HEK293 (cell line): Measurements from ENCODE around the gene KIT.

Experiments used
- CTCF ChIA-PET: fragments of 350-600 bp; formaldehyde crosslinking; extraction: SDS; loops from one replicate; lab custom pipeline; 2021; ENCODE audit warnings: antibody characterized with exemption; lab: Yijun Ruan, JAX
- POLR2A ChIA-PET: fragments of 300-600 bp; formaldehyde crosslinking; extraction: SDS; loops from one replicate; lab custom pipeline; 2020; ENCODE audit warnings: antibody characterized with exemption, inconsistent platforms; lab: Yijun Ruan, JAX
- H3K27ac ChIP-seq: fragments of 200-500 bp; sonication (Bioruptor generic); 2 replicates; pipeline ENCODE4 v1.5.1; 2014; ENCODE audit warnings: low read depth, low read length, control low read depth, inconsistent platforms; ENCODE audit errors: extremely low read depth
- H3K36me3 ChIP-seq, 2 experiments: fragments of 200-500 bp in 1 of 2; sonication (Bioruptor generic) in 1 of 2; 1 replicate in 1 of 2; 2 replicates in 1 of 2; pipeline ENCODE4 v1.5.1; 2014 to 2017; ENCODE audit warnings: inconsistent platforms in 2 of 2, low read length in 2 of 2; ENCODE audit not compliant: control insufficient read depth in 2 of 2, insufficient read depth in 1 of 2
- H3K4me1 ChIP-seq: fragments of 200-500 bp; sonication (Bioruptor generic); 2 replicates; pipeline ENCODE4 v1.5.1; 2014; ENCODE audit warnings: mild to moderate bottlenecking, low read length, inconsistent platforms; ENCODE audit not compliant: control insufficient read depth, insufficient read depth
- H3K4me3 ChIP-seq: 2 replicates; pipeline ENCODE4 v1.5.1; 2011; ENCODE audit warnings: low read depth, mild to moderate bottlenecking, control low read depth, low read length, moderate library complexity
- H3K9me3 ChIP-seq: fragments of 200-500 bp; sonication (Bioruptor generic); 2 replicates; pipeline ENCODE4 v1.5.1; 2014; ENCODE audit warnings: low read depth, low read length, inconsistent platforms; ENCODE audit not compliant: control insufficient read depth, insufficient read depth
- BCL11B ChIP-seq: fragments of 450-650 bp; formaldehyde crosslinking; IDR thresholded peaks from 2 replicates; pipeline ENCODE4 v1.5.1; 2016; ENCODE audit warnings: low read depth, missing biosample characterization, missing genetic modification characterization
- KLF9 ChIP-seq: fragments of 450-650 bp; formaldehyde crosslinking; IDR thresholded peaks from 2 replicates; pipeline ENCODE4 v1.5.1; 2016; ENCODE audit warnings: missing biosample characterization, missing genetic modification characterization, low read depth
- MZF1 ChIP-seq: fragments of 450-650 bp; formaldehyde crosslinking; IDR thresholded peaks from 2 replicates; pipeline ENCODE4 v1.5.1; 2017; ENCODE audit warnings: missing biosample characterization, missing genetic modification characterization, borderline replicate concordance
- OVOL3 ChIP-seq: fragments of 450-650 bp; formaldehyde crosslinking; IDR thresholded peaks from 2 replicates; pipeline ENCODE4 v1.5.1; 2016; ENCODE audit warnings: missing biosample characterization, missing genetic modification characterization
- REST ChIP-seq: fragments of 450-650 bp; formaldehyde crosslinking; IDR thresholded peaks from 2 replicates; pipeline ENCODE4 v1.5.1; 2016; ENCODE audit warnings: missing biosample characterization, missing genetic modification characterization
- SCRT1 ChIP-seq: fragments of 450-650 bp; formaldehyde crosslinking; IDR thresholded peaks from 2 replicates; pipeline ENCODE4 v1.5.1; 2016; ENCODE audit warnings: missing biosample characterization, missing genetic modification characterization, borderline replicate concordance
- ZBTB6 ChIP-seq: fragments of 450-650 bp; formaldehyde crosslinking; IDR thresholded peaks from 2 replicates; pipeline ENCODE4 v1.5.1; 2017; ENCODE audit warnings: missing biosample characterization, missing genetic modification characterization
- ZFP3 ChIP-seq: fragments of 450-650 bp; formaldehyde crosslinking; IDR thresholded peaks from 2 replicates; pipeline ENCODE4 v1.5.1; 2016; ENCODE audit warnings: low read depth, missing biosample characterization, missing genetic modification characterization
- ZNF169 ChIP-seq: fragments of 450-650 bp; formaldehyde crosslinking; IDR thresholded peaks from 2 replicates; pipeline ENCODE4 v1.5.1; 2016; ENCODE audit warnings: missing biosample characterization, missing genetic modification characterization
- ZNF23 ChIP-seq: fragments of 450-650 bp; formaldehyde crosslinking; IDR thresholded peaks from 2 replicates; pipeline ENCODE4 v1.5.1; 2016; ENCODE audit warnings: missing biosample characterization, missing genetic modification characterization, borderline replicate concordance
- ZNF239 ChIP-seq: fragments of 450-650 bp; formaldehyde crosslinking; IDR thresholded peaks from 2 replicates; pipeline ENCODE4 v1.5.1; 2016; ENCODE audit warnings: missing biosample characterization, missing genetic modification characterization
- ZNF341 ChIP-seq: fragments of 450-650 bp; formaldehyde crosslinking; IDR thresholded peaks from 2 replicates; pipeline ENCODE4; 2016; ENCODE audit warnings: low read depth, missing biosample characterization, missing genetic modification characterization
- ZNF354C ChIP-seq: fragments of 450-650 bp; formaldehyde crosslinking; IDR thresholded peaks from 2 replicates; pipeline ENCODE4 v1.5.1; 2016; ENCODE audit warnings: missing biosample characterization, missing genetic modification characterization, low read depth, borderline replicate concordance
- ZNF433 ChIP-seq: fragments of 450-650 bp; formaldehyde crosslinking; IDR thresholded peaks from 2 replicates; pipeline ENCODE4 v1.5.1; 2016; ENCODE audit warnings: missing biosample characterization, missing genetic modification characterization, low read depth
- ZNF514 ChIP-seq: fragments of 450-650 bp; formaldehyde crosslinking; IDR thresholded peaks from 2 replicates; pipeline ENCODE4 v1.5.1; 2016; ENCODE audit warnings: missing biosample characterization, missing genetic modification characterization
- ZNF561 ChIP-seq: fragments of 450-650 bp; IDR thresholded peaks from 2 replicates; pipeline ENCODE4 v1.5.1; 2018; ENCODE audit warnings: missing biosample characterization, missing genetic modification characterization, borderline replicate concordance
- ZNF639 ChIP-seq: fragments of 450-650 bp; formaldehyde crosslinking; IDR thresholded peaks from 2 replicates; pipeline ENCODE4 v1.5.1; 2016; ENCODE audit warnings: missing biosample characterization, missing genetic modification characterization
- ZNF654 ChIP-seq: fragments of 450-650 bp; formaldehyde crosslinking; IDR thresholded peaks from 2 replicates; pipeline ENCODE4 v1.5.1; 2016; ENCODE audit warnings: low read depth, missing biosample characterization, missing genetic modification characterization
- ZNF658 ChIP-seq: fragments of 450-650 bp; formaldehyde crosslinking; IDR thresholded peaks from 2 replicates; pipeline ENCODE4; 2016; ENCODE audit warnings: missing biosample characterization, missing genetic modification characterization
- ZNF660 ChIP-seq: fragments of 450-650 bp; IDR thresholded peaks from 2 replicates; pipeline ENCODE4 v1.5.1; 2018; ENCODE audit warnings: missing biosample characterization, mild to moderate bottlenecking, missing genetic modification characterization
- ZNF776 ChIP-seq: fragments of 450-650 bp; formaldehyde crosslinking; IDR thresholded peaks from 2 replicates; pipeline ENCODE4 v1.5.0; 2017; ENCODE audit warnings: missing biosample characterization, missing genetic modification characterization, borderline replicate concordance
- ZNF785 ChIP-seq: fragments of 450-650 bp; formaldehyde crosslinking; IDR thresholded peaks from 2 replicates; pipeline ENCODE4 v1.5.1; 2016; ENCODE audit warnings: missing biosample characterization, missing genetic modification characterization
- ZSCAN23 ChIP-seq: fragments of 450-650 bp; formaldehyde crosslinking; IDR thresholded peaks from 2 replicates; pipeline ENCODE4 v1.5.1; 2016; ENCODE audit warnings: missing biosample characterization, missing genetic modification characterization
- ZXDB ChIP-seq: fragments of 450-650 bp; formaldehyde crosslinking; IDR thresholded peaks from 2 replicates; pipeline ENCODE4 v1.5.1; 2016; ENCODE audit warnings: missing biosample characterization, missing genetic modification characterization
- TF ChIP-seq, protein P1 (sequence below): fragments of 450-650 bp; formaldehyde crosslinking; IDR thresholded peaks from 2 replicates; pipeline ENCODE4 v1.5.1; 2016; ENCODE audit warnings: missing biosample characterization, missing genetic modification characterization
- TF ChIP-seq, protein P2 (sequence below): fragments of 450-650 bp; formaldehyde crosslinking; IDR thresholded peaks from 2 replicates; pipeline ENCODE4 v1.5.1; 2016; ENCODE audit warnings: missing biosample characterization, missing genetic modification characterization

KIT gene

DNA sequence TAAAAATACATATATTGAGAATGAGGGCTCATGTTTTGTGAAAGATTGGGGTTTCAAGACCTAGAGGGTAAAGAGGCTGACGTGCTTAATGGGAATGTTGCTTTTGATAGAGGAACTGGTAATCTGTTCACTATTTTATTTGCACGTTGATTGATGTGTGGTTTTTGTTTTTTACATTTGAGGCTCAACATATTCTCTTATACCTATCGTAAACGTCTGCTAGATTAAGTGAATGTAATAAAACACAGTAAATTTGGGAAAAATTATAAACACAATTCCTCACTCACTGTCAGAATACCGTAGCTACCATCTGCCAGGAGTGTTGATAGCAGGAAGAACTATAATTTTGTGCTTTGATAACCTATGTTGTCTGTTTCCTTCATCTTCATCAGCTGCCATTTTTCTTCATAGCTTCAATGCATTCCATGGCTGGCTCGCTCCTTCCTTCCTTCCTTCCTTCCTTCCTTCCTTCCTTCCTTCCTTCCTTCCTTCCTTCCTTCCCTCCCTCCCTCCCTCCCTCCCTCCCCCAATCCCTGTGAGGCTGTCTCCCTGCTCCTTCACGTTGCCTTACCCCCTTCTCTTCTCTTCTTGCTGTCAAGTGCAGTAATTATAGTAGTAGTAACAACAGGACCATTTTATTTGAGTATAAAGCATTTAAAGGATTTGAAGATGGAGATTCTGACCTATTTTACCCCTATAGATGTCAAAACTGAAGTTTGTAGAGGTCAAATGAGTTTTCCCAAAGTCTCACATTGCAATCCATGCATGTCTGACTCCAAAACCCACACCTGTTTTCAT is 20.3 kb downstream of the KIT start (continued):
- TF ChIP-seq ZSCAN23 (tag by site-specific recombination) (no peak), KLF9 (tag by site-specific recombination) (no peak), ZNF785 (tag by site-specific recombination) (no peak), ZNF514 (tag by site-specific recombination) (no peak), ZBTB6 (tag by site-specific recombination) (no peak), BCL11B (no peak), ZNF341 (no peak), ZNF239 (tag by site-specific recombination) (no peak), SCRT1 (no peak), ZNF654 (tag by site-specific recombination) (no peak), ZFP3 (no peak), MZF1 (tag by site-specific recombination) (no peak), ZNF776 (tag by site-specific recombination) (no peak)
- TF ChIP-seq, protein P1, sequence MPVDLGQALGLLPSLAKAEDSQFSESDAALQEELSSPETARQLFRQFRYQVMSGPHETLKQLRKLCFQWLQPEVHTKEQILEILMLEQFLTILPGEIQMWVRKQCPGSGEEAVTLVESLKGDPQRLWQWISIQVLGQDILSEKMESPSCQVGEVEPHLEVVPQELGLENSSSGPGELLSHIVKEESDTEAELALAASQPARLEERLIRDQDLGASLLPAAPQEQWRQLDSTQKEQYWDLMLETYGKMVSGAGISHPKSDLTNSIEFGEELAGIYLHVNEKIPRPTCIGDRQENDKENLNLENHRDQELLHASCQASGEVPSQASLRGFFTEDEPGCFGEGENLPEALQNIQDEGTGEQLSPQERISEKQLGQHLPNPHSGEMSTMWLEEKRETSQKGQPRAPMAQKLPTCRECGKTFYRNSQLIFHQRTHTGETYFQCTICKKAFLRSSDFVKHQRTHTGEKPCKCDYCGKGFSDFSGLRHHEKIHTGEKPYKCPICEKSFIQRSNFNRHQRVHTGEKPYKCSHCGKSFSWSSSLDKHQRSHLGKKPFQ (tag by site-specific recombination) = no peak

GRCh38 chr4:54678826-54679225 is 21.1 kb downstream of the KIT start:
- Histone ChIP-seq H3K27ac (no peak overlapping the region), H3K4me1 (no peaks in the 10 kb centered on the region)
- TF ChIP-seq, protein P2, sequence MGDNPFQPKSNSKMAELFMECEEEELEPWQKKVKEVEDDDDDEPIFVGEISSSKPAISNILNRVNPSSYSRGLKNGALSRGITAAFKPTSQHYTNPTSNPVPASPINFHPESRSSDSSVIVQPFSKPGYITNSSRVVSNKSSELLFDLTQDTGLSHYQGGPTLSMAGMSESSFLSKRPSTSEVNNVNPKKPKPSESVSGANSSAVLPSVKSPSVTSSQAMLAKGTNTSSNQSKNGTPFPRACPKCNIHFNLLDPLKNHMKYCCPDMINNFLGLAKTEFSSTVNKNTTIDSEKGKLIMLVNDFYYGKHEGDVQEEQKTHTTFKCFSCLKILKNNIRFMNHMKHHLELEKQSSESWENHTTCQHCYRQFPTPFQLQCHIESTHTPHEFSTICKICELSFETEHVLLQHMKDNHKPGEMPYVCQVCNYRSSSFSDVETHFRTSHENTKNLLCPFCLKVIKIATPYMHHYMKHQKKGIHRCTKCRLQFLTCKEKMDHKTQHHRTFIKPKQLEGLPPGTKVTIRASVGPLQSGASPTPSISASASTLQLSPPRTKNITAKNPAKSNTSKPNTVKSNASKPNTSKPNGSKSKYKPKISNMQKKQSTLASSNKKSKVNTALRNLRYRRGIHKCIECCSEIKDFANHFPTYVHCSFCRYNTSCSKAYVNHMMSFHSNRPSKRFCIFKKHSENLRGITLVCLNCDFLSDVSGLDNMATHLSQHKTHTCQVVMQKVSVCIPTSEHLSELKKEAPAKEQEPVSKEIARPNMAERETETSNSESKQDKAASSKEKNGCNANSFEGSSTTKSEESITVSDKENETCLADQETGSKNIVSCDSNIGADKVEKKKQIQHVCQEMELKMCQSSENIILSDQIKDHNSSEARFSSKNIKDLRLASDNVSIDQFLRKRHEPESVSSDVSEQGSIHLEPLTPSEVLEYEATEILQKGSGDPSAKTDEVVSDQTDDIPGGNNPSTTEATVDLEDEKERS (tag by site-specific recombination) = no peak
- TF ChIP-seq ZNF354C (tag by site-specific recombination) (no peak), ZNF433 (no peak), ZNF561 (tag by site-specific recombination) (no peak), REST (tag by site-specific recombination) (no peak), OVOL3 (no peak), ZNF785 (tag by site-specific recombination) (no peak), ZNF658 (tag by site-specific recombination) (no peak), BCL11B (no peak), ZNF660 (tag by site-specific recombination) (no peak), ZNF23 (tag by site-specific recombination) (no peak), ZXDB (no peak), ZNF639 (tag by site-specific recombination) (no peak), ZNF169 (no peak), MZF1 (tag by site-specific recombination) (no peak)
- TF ChIP-seq, all 188 proteins: peak for 0
- ChIA-PET POLR2A (no interaction called here), CTCF (interaction anchor here (0.6 kb wide), 1 partner anchor 98 kb away, joined by 3 read pairs; no protein-coding TSS in a partner anchor)
- Histone ChIP-seq H3K36me3 (no peaks in the 10 kb centered on the region), H3K9me3 (no peaks in the 10 kb centered on the region), H3K4me3 (no peak overlapping the region)
